Measurements from ENCODE around the gene PGAP1. TPM values are rescaled to one million over a fixed set of nuclear protein-coding genes. Genes with fewer than 3 reads are reported as not detected.

The PGAP1 gene
- total RNA-seq, 3 donors from 2014 or later, result 7.2 to 27.1 (median 16.1) TPM

GRCh38 chr2:196963961-196964360, 37.5 kb upstream of the PGAP1 start:
- intact Hi-C loops (cut with DNase I; ENCODE audit: low total_unique reads), result no loop called here

DNA sequence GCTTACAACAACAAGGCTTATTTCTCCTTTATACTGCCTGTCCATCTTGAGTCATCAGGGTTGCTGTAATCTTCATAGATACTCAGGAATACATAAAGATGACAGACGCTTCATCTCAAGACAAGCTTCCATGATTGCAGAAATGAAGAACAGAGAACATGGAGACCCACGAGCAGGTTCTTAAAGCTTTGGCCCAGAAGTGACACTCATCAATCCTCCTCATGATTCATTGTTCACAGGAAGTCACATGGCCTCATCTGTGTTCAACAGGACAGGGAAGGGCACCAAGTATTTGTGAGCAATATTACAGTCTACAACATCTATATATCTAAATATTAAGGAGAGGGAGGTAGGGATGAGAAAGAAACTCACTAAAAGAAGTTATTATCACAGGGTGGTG, 36.5 kb upstream of the PGAP1 start:
- H3K27ac ChIP-seq, result no peak overlapping the region
- H3K4me3 ChIP-seq, result no peak overlapping the region
- H3K4me1 ChIP-seq, result no peaks in the 10 kb centered on the region
- H3K27me3 ChIP-seq, result no peaks in the 10 kb centered on the region
- no peak for DNase-seq (ENCODE audit: low spot score in 2 of 2)
- H3K36me3 ChIP-seq, result no peaks in the 10 kb centered on the region
- no peaks in the 10 kb centered on the region for H3K9me3 ChIP-seq
- TF ChIP-seq POLR2AphosphoS5 (IDR thresholded peaks at IDR 0.05) (no peak), CTCF (IDR thresholded peaks at IDR 0.05) (no peak), POLR2A (IDR thresholded peaks at IDR 0.05) (no peak)
- intact Hi-C loops (cut with DNase I; ENCODE audit: low total_unique reads), result no loop called here

More at GRCh38 chr2:196963961-196964360, 37.5 kb upstream of the PGAP1 start:
- Histone ChIP-seq H3K9me3 (no peaks in the 10 kb centered on the region), H3K27me3 (no peaks in the 10 kb centered on the region), H3K4me3 (no peak overlapping the region), H3K36me3 (no peaks in the 10 kb centered on the region), H3K27ac (no peak overlapping the region), H3K4me1 (no peaks in the 10 kb centered on the region)
- no peak for TF ChIP-seq POLR2A (IDR thresholded peaks at IDR 0.05)
- DNase-seq (ENCODE audit: low spot score in 2 of 2), result no peak

DNA sequence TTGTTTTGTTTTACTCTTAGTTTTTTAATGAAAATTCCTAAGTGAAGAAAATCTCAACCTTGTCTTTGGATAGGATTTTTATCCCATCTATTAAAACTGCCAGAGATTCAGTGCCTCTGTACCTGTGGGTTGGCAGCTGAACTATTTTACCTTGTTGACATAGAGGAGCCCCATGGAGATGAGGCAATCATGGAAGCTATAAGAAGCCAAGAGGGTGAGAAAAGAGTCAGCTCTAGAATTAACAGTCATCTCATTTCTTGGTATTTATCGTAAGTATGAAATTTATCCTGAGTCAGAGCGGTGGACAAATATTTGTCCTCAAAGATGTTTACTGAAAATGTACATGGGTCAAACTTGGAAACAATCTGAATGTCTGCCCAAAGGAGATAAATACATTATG, 35.8 kb upstream of the PGAP1 start:
- no peaks in the 10 kb centered on the region for H3K27me3 ChIP-seq
- no peak for TF ChIP-seq POLR2AphosphoS5 (IDR thresholded peaks at IDR 0.05)
- TF ChIP-seq CTCF (IDR thresholded peaks at IDR 0.05), result no peak
- no peak for TF ChIP-seq POLR2A (IDR thresholded peaks at IDR 0.05)
- no peaks in the 10 kb centered on the region for H3K9me3 ChIP-seq
- no peak overlapping the region for H3K4me3 ChIP-seq
- no peak for DNase-seq (ENCODE audit: low spot score in 2 of 2)
- H3K27ac ChIP-seq, result no peak overlapping the region
- intact Hi-C loops (cut with DNase I; ENCODE audit: low total_unique reads), result no loop called here
- no peaks in the 10 kb centered on the region for H3K36me3 ChIP-seq
- no peaks in the 10 kb centered on the region for H3K4me1 ChIP-seq

DNA sequence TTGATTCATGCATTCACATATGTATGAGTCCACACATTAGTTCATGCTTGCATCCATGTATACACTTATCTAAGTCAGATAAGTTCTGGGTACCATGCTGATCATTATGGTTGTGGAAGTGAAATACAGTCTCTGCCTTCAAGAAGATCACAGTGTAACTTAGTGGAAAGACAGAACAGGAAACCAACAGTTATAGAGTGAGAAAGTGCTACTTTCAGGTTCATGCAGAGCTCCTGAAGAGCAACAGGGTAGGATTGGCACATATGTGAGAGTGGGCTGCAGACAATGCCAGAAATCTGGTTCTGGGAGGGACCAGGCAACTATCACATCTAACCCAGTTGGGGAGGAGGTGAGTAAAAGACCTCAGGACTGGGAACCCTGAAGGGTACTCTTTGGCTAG, 35.4 kb upstream of the PGAP1 start:
- TF ChIP-seq CTCF (IDR thresholded peaks at IDR 0.05), result no peak
- TF ChIP-seq POLR2A (IDR thresholded peaks at IDR 0.05), result no peak
- TF ChIP-seq POLR2AphosphoS5 (IDR thresholded peaks at IDR 0.05), result no peak
- Histone ChIP-seq H3K27me3 (no peaks in the 10 kb centered on the region), H3K27ac (no peak overlapping the region), H3K4me1 (no peaks in the 10 kb centered on the region), H3K36me3 (no peaks in the 10 kb centered on the region), H3K9me3 (no peaks in the 10 kb centered on the region), H3K4me3 (no peak overlapping the region)
- DNase-seq (ENCODE audit: low spot score in 2 of 2), result no peak
- intact Hi-C loops (cut with DNase I; ENCODE audit: low total_unique reads), result no loop called here

DNA sequence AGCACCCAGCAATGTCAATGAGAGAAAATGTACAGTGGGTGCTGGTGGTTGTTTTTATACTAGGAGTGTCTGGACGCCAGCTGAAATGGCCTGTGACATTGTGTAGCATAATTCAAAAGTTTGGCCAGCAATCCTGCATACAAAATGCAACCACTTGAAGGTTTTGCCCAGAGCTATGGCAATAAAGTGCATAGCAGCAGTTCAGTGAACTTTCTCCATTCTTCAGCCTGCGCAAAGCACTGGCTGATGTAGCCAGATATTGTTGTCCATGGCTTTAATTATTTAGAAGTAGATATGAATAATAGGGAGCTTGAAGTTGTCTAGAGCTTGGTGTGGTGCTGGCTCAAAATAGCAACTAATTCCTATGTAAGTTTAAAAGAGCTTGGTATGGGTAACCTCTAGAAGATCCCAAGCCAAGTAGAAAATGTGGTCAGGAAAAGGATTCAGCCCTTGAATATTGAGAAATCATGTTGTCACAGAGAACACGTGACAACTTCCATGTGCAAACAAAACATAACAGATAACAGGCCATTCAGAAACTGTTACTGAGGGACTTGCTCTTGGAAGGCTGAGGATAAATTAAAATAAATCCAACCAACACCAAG, 33.3 kb upstream of the PGAP1 start:
- TF ChIP-seq CTCF (IDR thresholded peaks at IDR 0.05) (no peak), POLR2A (IDR thresholded peaks at IDR 0.05) (no peak), POLR2AphosphoS5 (IDR thresholded peaks at IDR 0.05) (no peak)
- Histone ChIP-seq H3K27ac (no peak overlapping the region), H3K36me3 (no peaks in the 10 kb centered on the region), H3K4me3 (no peak overlapping the region), H3K27me3 (no peaks in the 10 kb centered on the region), H3K9me3 (no peaks in the 10 kb centered on the region), H3K4me1 (no peaks in the 10 kb centered on the region)
- intact Hi-C loops (cut with DNase I; ENCODE audit: low total_unique reads), result no loop called here
- DNase-seq (ENCODE audit: low spot score in 2 of 2), result no peak

GRCh38 chr2:196959281-196959680, 32.8 kb upstream of the PGAP1 start:
- Histone ChIP-seq H3K36me3 (no peaks in the 10 kb centered on the region), H3K27me3 (no peaks in the 10 kb centered on the region), H3K27ac (no peak overlapping the region), H3K9me3 (no peaks in the 10 kb centered on the region), H3K4me1 (no peaks in the 10 kb centered on the region), H3K4me3 (no peak overlapping the region)
- DNase-seq (ENCODE audit: low spot score in 2 of 2), result no peak
- intact Hi-C loops (cut with DNase I; ENCODE audit: low total_unique reads), result no loop called here
- TF ChIP-seq POLR2AphosphoS5 (IDR thresholded peaks at IDR 0.05), result no peak
- TF ChIP-seq CTCF (IDR thresholded peaks at IDR 0.05), result no peak
- no peak for TF ChIP-seq POLR2A (IDR thresholded peaks at IDR 0.05)

Data from breast epithelium (tissue), 4 donors.